A673 (cell line): Measurements from ENCODE around the gene GRB7.

Experiments
- EZH2 ChIP-seq: fragments of 200-600 bp; sonication (generic); IDR thresholded peaks from 2 replicates; pipeline ENCODE4 v1.6.1; 2017; ENCODE audit warnings: borderline replicate concordance, low read depth, mild to moderate bottlenecking, mixed read lengths, antibody characterized with exemption, low read length; ENCODE audit not compliant: poor library complexity, severe bottlenecking
- TF ChIP-seq, protein P1 (sequence below): fragments of 300-800, 200-600 bp; sonication (generic); conservative IDR thresholded peaks from 2 replicates; pipeline ENCODE4 v1.5.1; 2017; ENCODE audit warnings: low read depth, mild to moderate bottlenecking, antibody characterized with exemption, low read length, moderate library complexity, mixed read lengths

GRCh38 chr17:39716879-39717536 lies 20.7 kb upstream of the GRB7 start:
- TF ChIP-seq EZH2: no peak
- TF ChIP-seq, protein P1, sequence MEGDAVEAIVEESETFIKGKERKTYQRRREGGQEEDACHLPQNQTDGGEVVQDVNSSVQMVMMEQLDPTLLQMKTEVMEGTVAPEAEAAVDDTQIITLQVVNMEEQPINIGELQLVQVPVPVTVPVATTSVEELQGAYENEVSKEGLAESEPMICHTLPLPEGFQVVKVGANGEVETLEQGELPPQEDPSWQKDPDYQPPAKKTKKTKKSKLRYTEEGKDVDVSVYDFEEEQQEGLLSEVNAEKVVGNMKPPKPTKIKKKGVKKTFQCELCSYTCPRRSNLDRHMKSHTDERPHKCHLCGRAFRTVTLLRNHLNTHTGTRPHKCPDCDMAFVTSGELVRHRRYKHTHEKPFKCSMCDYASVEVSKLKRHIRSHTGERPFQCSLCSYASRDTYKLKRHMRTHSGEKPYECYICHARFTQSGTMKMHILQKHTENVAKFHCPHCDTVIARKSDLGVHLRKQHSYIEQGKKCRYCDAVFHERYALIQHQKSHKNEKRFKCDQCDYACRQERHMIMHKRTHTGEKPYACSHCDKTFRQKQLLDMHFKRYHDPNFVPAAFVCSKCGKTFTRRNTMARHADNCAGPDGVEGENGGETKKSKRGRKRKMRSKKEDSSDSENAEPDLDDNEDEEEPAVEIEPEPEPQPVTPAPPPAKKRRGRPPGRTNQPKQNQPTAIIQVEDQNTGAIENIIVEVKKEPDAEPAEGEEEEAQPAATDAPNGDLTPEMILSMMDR: no peak
